Stomach (tissue), 4 donors: ENCODE data around the gene CD247.

Experiments
- EP300 ChIP-seq: sonication (generic); formaldehyde crosslinking; IDR thresholded peaks from one replicate; pipeline ENCODE4 v1.6.1; 2017; ENCODE audit warnings: antibody characterized with exemption
- POLR2A ChIP-seq, 4 donors: fragments of 450-650 bp; IDR thresholded peaks; one replicate each; pipeline ENCODE4 v1.6.1; 2016; ENCODE audit warnings: antibody characterized with exemption in 4 of 4, control low read depth in 2 of 4, mild to moderate bottlenecking in 1 of 4, moderate library complexity in 1 of 4
- POLR2AphosphoS5 ChIP-seq, 3 donors: sonication (generic); formaldehyde crosslinking; IDR thresholded peaks; one replicate each; pipeline ENCODE4 v1.6.1; 2016; ENCODE audit warnings: antibody characterized with exemption in 3 of 3
- TF ChIP-seq, protein P1 (sequence below), 7 experiments: fragments of 450-650 bp in 4 of 7; fragments of 200-600 bp in 3 of 7; sonication (generic) in 3 of 7; IDR thresholded peaks; one replicate each; pipeline ENCODE4 v1.5.1; 2016 to 2019; ENCODE audit warnings: antibody characterized with exemption in 7 of 7, control low read depth in 2 of 7, mild to moderate bottlenecking in 1 of 7

DNA sequence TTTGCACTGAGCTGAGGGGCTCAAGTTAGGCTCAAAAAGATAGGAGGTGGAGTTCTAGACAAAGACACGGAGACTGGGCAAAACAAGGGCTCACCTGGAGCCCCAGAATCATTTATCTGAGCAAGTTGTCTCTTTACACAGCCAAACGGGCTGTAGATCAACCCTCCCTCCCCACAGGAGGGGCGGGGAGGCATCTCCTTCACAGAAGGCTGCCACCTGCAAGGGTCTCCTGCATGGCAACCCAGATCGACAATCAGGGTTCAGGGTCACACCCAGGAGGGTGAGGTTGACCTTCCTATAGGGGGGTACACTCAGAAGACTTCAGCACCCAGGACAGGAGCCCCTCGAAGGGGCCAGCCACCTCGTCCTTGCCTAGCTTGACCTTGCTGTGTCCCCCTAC, 84.0 kb downstream of the CD247 start:
- TF ChIP-seq, protein P1, sequence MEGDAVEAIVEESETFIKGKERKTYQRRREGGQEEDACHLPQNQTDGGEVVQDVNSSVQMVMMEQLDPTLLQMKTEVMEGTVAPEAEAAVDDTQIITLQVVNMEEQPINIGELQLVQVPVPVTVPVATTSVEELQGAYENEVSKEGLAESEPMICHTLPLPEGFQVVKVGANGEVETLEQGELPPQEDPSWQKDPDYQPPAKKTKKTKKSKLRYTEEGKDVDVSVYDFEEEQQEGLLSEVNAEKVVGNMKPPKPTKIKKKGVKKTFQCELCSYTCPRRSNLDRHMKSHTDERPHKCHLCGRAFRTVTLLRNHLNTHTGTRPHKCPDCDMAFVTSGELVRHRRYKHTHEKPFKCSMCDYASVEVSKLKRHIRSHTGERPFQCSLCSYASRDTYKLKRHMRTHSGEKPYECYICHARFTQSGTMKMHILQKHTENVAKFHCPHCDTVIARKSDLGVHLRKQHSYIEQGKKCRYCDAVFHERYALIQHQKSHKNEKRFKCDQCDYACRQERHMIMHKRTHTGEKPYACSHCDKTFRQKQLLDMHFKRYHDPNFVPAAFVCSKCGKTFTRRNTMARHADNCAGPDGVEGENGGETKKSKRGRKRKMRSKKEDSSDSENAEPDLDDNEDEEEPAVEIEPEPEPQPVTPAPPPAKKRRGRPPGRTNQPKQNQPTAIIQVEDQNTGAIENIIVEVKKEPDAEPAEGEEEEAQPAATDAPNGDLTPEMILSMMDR (IDR thresholded peaks at IDR 0.05) = no peak
- no peak for TF ChIP-seq POLR2A (IDR thresholded peaks at IDR 0.05)
- TF ChIP-seq POLR2AphosphoS5 (IDR thresholded peaks at IDR 0.05) = no peak
- TF ChIP-seq EP300 = no peak
